Amniotic epithelial cell (primary cell): ENCODE measurements around the gene AKR1C4.

Source experiments
- DNase-seq: peaks from one replicate; pipeline ENCODE4 v3.0.0-alpha.2; 2010; ENCODE audit warnings: low read depth

The AKR1C4 gene

GRCh38 chr10:5266804-5267203 is 70.2 kb downstream of the AKR1C4 start:
- no peak for DNase-seq

- no peak for DNase-seq
Measured at GRCh38 chr10:5268234-5268633, 71.6 kb downstream of the AKR1C4 start.
